Islet of Langerhans (tissue), 1 donor: ENCODE measurements around the gene OSBP.
"Not testable (repeated sequence)": the region's sequence is repeated elsewhere in the genome, so short reads cannot be mapped to it uniquely, and the experiment has no call there.

Experiments
- FAIRE-seq: peaks from one replicate; lab custom pipeline; 2011; peaks lifted over from hg19 to GRCh38; lab: Jason Lieb, UNC

Gene OSBP

DNA sequence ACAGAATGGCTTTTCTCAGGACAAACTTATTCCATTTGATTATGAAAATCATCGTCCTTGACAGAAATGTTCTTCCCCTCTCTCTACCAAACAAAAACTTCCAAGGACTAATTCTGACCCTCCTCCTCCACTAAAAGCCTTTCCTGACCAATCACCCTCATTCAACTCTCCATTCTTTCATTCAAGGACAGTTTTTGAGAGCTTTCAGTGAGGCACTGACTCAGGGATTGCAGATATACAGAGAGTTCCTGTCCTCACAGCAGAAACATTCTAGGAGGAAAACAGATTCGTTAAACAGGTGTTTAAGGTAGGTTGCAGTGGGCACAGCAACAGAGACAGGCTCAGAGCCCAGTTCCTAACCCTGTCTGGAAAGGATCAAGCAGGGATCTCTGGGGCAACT lies 62.7 kb downstream of the OSBP start:
- FAIRE-seq, result no peak

GRCh38 chr11:59551659-59552521 lies 63.7 kb downstream of the OSBP start:
- FAIRE-seq, result no peak

DNA sequence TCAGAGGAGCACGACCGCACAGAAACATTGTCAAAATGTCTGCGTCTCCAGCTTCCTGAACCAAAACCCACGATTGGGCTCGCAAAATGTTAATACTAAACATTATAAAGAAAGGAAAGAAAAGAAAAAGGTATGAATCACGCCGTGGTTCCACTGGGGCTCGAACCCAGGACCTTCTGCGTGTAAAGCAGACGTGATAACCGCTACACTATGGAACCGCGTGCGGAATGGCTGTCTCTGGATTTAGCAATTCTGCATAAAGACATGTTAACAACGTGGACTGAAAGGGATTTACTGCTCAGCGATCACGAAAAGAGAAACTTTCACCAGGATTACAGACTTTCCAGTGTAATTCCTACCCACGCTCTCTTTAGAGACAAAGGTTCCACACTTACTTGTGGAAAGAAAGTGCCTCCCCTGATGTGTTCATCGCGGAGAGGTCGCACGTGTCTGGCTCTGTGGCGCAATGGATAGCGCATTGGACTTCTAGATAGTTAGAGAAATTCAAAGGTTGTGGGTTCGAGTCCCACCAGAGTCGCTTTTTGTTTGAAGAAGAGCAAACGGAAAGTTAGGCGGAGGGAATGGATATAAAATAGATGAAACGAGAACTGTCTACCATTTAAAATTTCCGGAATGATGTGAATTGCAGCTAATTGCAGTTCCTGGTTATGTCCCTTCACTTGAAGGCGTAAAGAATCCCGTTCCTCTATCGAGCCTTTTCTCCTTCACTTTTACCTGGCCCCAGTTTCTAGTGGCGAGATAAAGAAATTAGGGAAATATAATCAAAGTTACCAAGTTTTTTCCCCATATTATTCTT lies 64.5 kb downstream of the OSBP start:
- no peak for FAIRE-seq

GRCh38 chr11:59550368-59550841 lies 65.2 kb downstream of the OSBP start:
- no peak for FAIRE-seq

DNA sequence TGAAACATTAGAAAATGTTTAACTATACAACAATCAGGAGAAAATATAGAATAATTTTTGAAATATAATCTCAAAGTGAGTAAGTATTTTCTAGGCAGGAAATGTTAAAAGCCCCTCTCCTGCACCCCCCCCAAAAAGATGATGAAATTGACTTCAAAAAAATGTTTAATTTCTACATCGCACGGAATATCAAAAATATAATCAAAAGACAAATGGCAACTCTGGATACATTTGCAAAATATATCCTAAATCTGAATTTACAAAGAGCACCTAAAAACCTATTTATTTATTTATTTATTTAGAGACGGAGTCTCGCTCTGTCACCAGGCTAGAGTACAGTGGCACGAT lies 67.3 kb downstream of the OSBP start:
- no peak for FAIRE-seq

- not testable (repeated sequence) for FAIRE-seq
Observed at GRCh38 chr11:59547605-59548308, 67.8 kb downstream of the OSBP start.

DNA sequence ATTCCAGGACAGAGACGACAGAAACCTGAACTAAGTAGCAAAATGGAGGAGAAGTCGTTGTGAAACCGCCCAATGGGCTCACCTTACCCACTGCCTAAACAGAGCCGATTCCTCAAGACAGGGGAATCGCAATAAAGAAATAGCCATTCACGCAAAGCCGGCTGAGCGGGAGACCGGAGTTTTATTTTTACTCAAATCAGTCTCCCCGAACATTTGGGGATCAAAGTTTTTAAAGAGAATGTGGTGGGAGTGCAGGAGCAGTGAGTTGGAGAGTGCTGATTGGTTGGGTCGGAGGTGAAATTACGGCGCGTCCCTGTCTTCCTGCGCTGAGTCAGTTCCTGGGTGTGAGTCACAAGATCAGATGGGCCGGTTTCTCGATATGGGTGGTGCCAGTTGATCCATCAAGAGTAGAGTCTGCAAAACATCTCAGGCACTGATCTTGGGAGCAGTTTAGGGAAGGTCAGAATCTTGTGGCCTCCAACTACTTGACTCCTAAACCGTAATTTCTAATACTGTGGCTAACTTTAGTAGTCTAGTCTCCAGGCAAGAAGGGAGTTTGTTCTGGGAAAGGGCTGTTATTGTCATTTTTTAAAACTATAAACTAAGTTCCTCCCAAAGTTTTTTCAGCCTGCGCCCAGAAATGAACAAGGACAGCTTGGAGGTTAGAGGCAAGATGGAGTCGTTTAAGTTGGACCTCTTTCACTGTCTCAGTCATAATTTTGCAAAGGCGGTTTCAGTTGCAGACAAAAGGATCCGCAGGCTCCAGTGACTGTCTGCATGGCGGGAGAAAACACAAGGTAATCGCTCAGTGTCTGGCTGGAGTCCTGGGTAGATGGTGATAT lies 70.2 kb downstream of the OSBP start:
- no peak for FAIRE-seq

GRCh38 chr11:59544869-59545178 lies 70.8 kb downstream of the OSBP start:
- no peak for FAIRE-seq

- not testable (repeated sequence) for FAIRE-seq
Observed at GRCh38 chr11:59543713-59544112, 71.9 kb downstream of the OSBP start.

- FAIRE-seq, result no peak
Observed at GRCh38 chr11:59542142-59542810, 73.3 kb downstream of the OSBP start.

DNA sequence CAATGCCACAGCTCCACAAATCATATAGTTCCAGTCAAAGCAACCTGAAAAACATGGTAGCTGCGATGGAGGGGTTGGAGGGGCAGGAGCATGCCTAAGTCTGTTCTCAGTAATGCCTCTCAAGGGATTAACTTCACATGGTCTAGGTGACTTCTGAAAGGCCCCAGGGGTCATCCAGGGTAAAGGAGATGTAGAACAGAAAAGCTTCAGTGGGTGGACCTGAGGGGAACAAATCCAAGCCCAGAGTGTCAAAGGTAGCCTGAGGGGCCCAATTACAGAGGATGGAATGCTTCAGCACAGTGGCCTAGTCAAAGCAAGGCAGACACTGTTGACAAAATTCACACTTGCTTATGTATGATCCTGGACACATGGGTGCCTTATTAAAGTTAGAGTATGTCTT lies 80.9 kb downstream of the OSBP start:
- no peak for FAIRE-seq

DNA sequence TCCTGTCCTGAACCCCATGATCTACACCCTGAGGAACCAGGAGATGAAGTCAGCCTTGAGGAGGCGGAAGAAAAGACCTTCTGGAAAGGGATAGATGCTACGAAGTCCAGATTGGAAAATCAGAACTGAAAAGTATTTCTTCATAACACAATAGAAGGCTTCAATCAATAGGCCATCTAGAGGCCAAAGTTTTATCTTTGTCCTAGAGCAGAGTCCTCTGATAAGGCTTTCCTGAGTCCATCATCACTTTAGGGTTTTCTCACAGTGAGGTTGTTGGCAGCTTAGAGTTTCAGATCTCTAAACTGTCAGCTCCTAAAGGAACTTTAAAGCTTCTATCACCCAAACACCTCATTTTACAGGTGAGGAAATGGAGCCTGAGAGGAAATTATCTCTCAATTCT lies 83.0 kb downstream of the OSBP start:
- no peak for FAIRE-seq

- FAIRE-seq, result no peak
Observed at GRCh38 chr11:59528711-59529110, 86.9 kb downstream of the OSBP start.
